HEK293 (cell line): ENCODE data around the gene ATG4A.
A peak's percentile ranks its signal among the peaks of the same experiment; 100 is the strongest.

Experiments used
- BCL6B ChIP-seq: fragments of 450-650 bp; formaldehyde crosslinking; IDR thresholded peaks from 2 replicates; pipeline ENCODE4 v1.5.1; 2017; ENCODE audit warnings: missing biosample characterization, missing genetic modification characterization
- EGR2 ChIP-seq: fragments of 450-650 bp; formaldehyde crosslinking; IDR thresholded peaks from 2 replicates; pipeline ENCODE4 v1.5.1; 2016; ENCODE audit warnings: low read depth, missing biosample characterization, missing genetic modification characterization
- GLIS1 ChIP-seq: fragments of 450-650 bp; formaldehyde crosslinking; IDR thresholded peaks from 2 replicates; pipeline ENCODE4 v1.5.1; 2016; ENCODE audit warnings: missing biosample characterization, missing genetic modification characterization
- HIC1 ChIP-seq: fragments of 450-650 bp; formaldehyde crosslinking; IDR thresholded peaks from 2 replicates; pipeline ENCODE4 v1.5.1; 2016; ENCODE audit warnings: missing biosample characterization, missing genetic modification characterization
- IKZF3 ChIP-seq: fragments of 450-650 bp; IDR thresholded peaks from 2 replicates; pipeline ENCODE4 v1.5.0; 2018; ENCODE audit warnings: missing biosample characterization, mild to moderate bottlenecking, missing genetic modification characterization, moderate library complexity
- KLF9 ChIP-seq: fragments of 450-650 bp; formaldehyde crosslinking; IDR thresholded peaks from 2 replicates; pipeline ENCODE4 v1.5.1; 2016; ENCODE audit warnings: missing biosample characterization, missing genetic modification characterization, low read depth
- SCRT2 ChIP-seq: fragments of 450-650 bp; formaldehyde crosslinking; IDR thresholded peaks from 2 replicates; pipeline ENCODE4 v1.5.1; 2016; ENCODE audit warnings: missing biosample characterization, missing genetic modification characterization
- ZBTB11 ChIP-seq: fragments of 450-650 bp; formaldehyde crosslinking; conservative IDR thresholded peaks from 2 replicates; pipeline ENCODE4 v1.5.1; 2016; ENCODE audit warnings: low read depth, missing biosample characterization, missing genetic modification characterization
- ZBTB21 ChIP-seq: fragments of 450-650 bp; formaldehyde crosslinking; IDR thresholded peaks from 2 replicates; pipeline ENCODE4 v1.5.1; 2017; ENCODE audit warnings: missing biosample characterization, missing genetic modification characterization
- ZBTB48 ChIP-seq: fragments of 450-650 bp; formaldehyde crosslinking; IDR thresholded peaks from 2 replicates; pipeline ENCODE4 v1.5.1; 2016; ENCODE audit warnings: missing biosample characterization, missing genetic modification characterization
- ZIC2 ChIP-seq: fragments of 450-650 bp; formaldehyde crosslinking; IDR thresholded peaks from 2 replicates; pipeline ENCODE4 v1.5.1; 2016; ENCODE audit warnings: missing biosample characterization, missing genetic modification characterization
- ZNF10 ChIP-seq: fragments of 450-650 bp; formaldehyde crosslinking; IDR thresholded peaks from 2 replicates; pipeline ENCODE4 v1.5.1; 2017; ENCODE audit warnings: missing biosample characterization, missing genetic modification characterization
- ZNF138 ChIP-seq: fragments of 450-650 bp; formaldehyde crosslinking; IDR thresholded peaks from 2 replicates; pipeline ENCODE4 v1.5.1; 2016; ENCODE audit warnings: missing biosample characterization, missing genetic modification characterization, borderline replicate concordance
- ZNF140 ChIP-seq: fragments of 450-650 bp; formaldehyde crosslinking; IDR thresholded peaks from 2 replicates; pipeline ENCODE4 v1.5.1; 2016; ENCODE audit warnings: missing biosample characterization, missing genetic modification characterization
- ZNF157 ChIP-seq: fragments of 450-650 bp; formaldehyde crosslinking; IDR thresholded peaks from 2 replicates; pipeline ENCODE4 v1.5.1; 2016; ENCODE audit warnings: missing biosample characterization, missing genetic modification characterization
- ZNF2 ChIP-seq: fragments of 450-650 bp; formaldehyde crosslinking; IDR thresholded peaks from 2 replicates; pipeline ENCODE4 v1.5.1; 2016; ENCODE audit warnings: missing biosample characterization, missing genetic modification characterization
- ZNF214 ChIP-seq: fragments of 450-650 bp; formaldehyde crosslinking; IDR thresholded peaks from 2 replicates; pipeline ENCODE4 v1.5.1; 2017; ENCODE audit warnings: missing biosample characterization, mild to moderate bottlenecking, missing genetic modification characterization, borderline replicate concordance
- ZNF239 ChIP-seq: fragments of 450-650 bp; formaldehyde crosslinking; IDR thresholded peaks from 2 replicates; pipeline ENCODE4 v1.5.1; 2016; ENCODE audit warnings: missing biosample characterization, missing genetic modification characterization
- ZNF24 ChIP-seq: fragments of 450-650 bp; formaldehyde crosslinking; IDR thresholded peaks from 2 replicates; pipeline ENCODE4 v1.5.1; 2016; ENCODE audit warnings: missing biosample characterization, missing genetic modification characterization
- ZNF280C ChIP-seq: fragments of 450-650 bp; formaldehyde crosslinking; IDR thresholded peaks from 2 replicates; pipeline ENCODE4 v1.5.1; 2016; ENCODE audit warnings: missing biosample characterization, missing genetic modification characterization
- ZNF292 ChIP-seq: fragments of 450-650 bp; formaldehyde crosslinking; IDR thresholded peaks from 2 replicates; pipeline ENCODE4 v1.5.1; 2016; ENCODE audit warnings: low read depth, missing biosample characterization, missing genetic modification characterization, borderline replicate concordance
- ZNF37A ChIP-seq: fragments of 450-650 bp; IDR thresholded peaks from 2 replicates; pipeline ENCODE4 v1.5.1; 2018; ENCODE audit warnings: missing biosample characterization, missing genetic modification characterization
- ZNF621 ChIP-seq: fragments of 450-650 bp; formaldehyde crosslinking; IDR thresholded peaks from 2 replicates; pipeline ENCODE4 v1.5.1; 2017; ENCODE audit warnings: missing biosample characterization, missing genetic modification characterization
- ZNF654 ChIP-seq: fragments of 450-650 bp; formaldehyde crosslinking; IDR thresholded peaks from 2 replicates; pipeline ENCODE4 v1.5.1; 2016; ENCODE audit warnings: low read depth, missing biosample characterization, missing genetic modification characterization
- ZNF747 ChIP-seq: fragments of 450-650 bp; formaldehyde crosslinking; IDR thresholded peaks from 2 replicates; pipeline ENCODE4 v1.5.1; 2016; ENCODE audit warnings: missing biosample characterization, missing genetic modification characterization
- ZNF791 ChIP-seq: fragments of 450-650 bp; formaldehyde crosslinking; IDR thresholded peaks from 2 replicates; pipeline ENCODE4 v1.5.1; 2016; ENCODE audit warnings: missing biosample characterization, missing genetic modification characterization
- ZSCAN30 ChIP-seq: fragments of 450-650 bp; IDR thresholded peaks from 2 replicates; pipeline ENCODE4 v1.5.1; 2018; ENCODE audit warnings: missing biosample characterization, mild to moderate bottlenecking, missing genetic modification characterization, moderate library complexity
- ZXDB ChIP-seq: fragments of 450-650 bp; formaldehyde crosslinking; IDR thresholded peaks from 2 replicates; pipeline ENCODE4 v1.5.1; 2016; ENCODE audit warnings: missing biosample characterization, missing genetic modification characterization

ATG4A gene

GRCh38 chrX:108091878-108092291, 307 bp downstream of the ATG4A start (continued):
- TF ChIP-seq ZSCAN30 (tag by site-specific recombination) (no peak), ZNF654 (tag by site-specific recombination) (no peak), ZNF157 (tag by site-specific recombination) (no peak), ZNF292 (tag by site-specific recombination) (no peak), ZNF791 (no peak), EGR2 (tag by site-specific recombination) (peak; percentile 22; the same call in 1 of the 2 replicates), BCL6B (tag by site-specific recombination) (no peak), SCRT2 (tag by site-specific recombination) (no peak), ZNF24 (tag by site-specific recombination) (no peak), ZNF138 (tag by site-specific recombination) (no peak), ZNF280C (tag by site-specific recombination) (no peak), GLIS1 (tag by site-specific recombination) (no peak), ZBTB21 (0 out of 2 replicates have a peak, but pooled peaks have one; percentile 12), ZXDB (tag by site-specific recombination) (no peak), ZNF239 (tag by site-specific recombination) (no peak), IKZF3 (tag by site-specific recombination) (no peak), ZNF621 (no peak), ZNF2 (tag by site-specific recombination) (0 out of 2 replicates have a peak, but pooled peaks have one; percentile 32), ZNF140 (no peak), HIC1 (tag by site-specific recombination) (peak; percentile 84), ZNF214 (tag by site-specific recombination) (no peak), ZBTB11 (tag by site-specific recombination) (peak; percentile 69), ZNF747 (tag by site-specific recombination) (no peak), ZNF37A (tag by site-specific recombination) (no peak), KLF9 (tag by site-specific recombination) (no peak), ZIC2 (peak; percentile 47), ZNF10 (no peak), ZBTB48 (tag by site-specific recombination) (peak; percentile 70; the same call in 1 of the 2 replicates)
